ENCODE measurements around the gene RAB36.

GRCh38 chr22:23115825-23116494 is 29.3 kb upstream of the RAB36 start:
- no peak for TF ChIP-seq POLR2A (IDR thresholded peaks at IDR 0.05)
- no peak for TF ChIP-seq CTCF (IDR thresholded peaks at IDR 0.05)
